Measurements from ENCODE around the gene ARHGAP6. TPM values are rescaled to one million over a fixed set of nuclear protein-coding genes. Genes with fewer than 3 reads are reported as not detected.
"Not testable (repeated sequence)": the region's sequence is repeated elsewhere in the genome, so short reads cannot be mapped to it uniquely, and the experiment has no call there.

ARHGAP6 gene
- polyA plus RNA-seq, 1 experiment = 1.3 TPM

GRCh38 chrX:11129534-11130105, 536.1 kb downstream of the ARHGAP6 start:
- POLR2A ChIA-PET = no interaction called here
- CTCF ChIA-PET = interaction anchor here (0.5 to 4.2 kb wide), 2 partner anchors 493 to 940 kb away, joined by 3 to 13 read pairs; no protein-coding TSS in a partner anchor
- DNase-seq (ENCODE audit: low read depth) = no peak
- no peak for TF ChIP-seq CTCF (IDR thresholded peaks at IDR 0.05; ENCODE audit: insufficient read depth, low read depth, low read length)
- Histone ChIP-seq H3K4me3 (ENCODE audit: low read depth, low read length) (no peak overlapping the region), H3K36me3 (ENCODE audit: control insufficient read depth, insufficient read depth, low read length) (no peaks in the 10 kb centered on the region), H3K27me3 (ENCODE audit: control insufficient read depth, insufficient read depth, low read length) (no peaks in the 10 kb centered on the region)

GRCh38 chrX:11125060-11125459, 540.7 kb downstream of the ARHGAP6 start:
- no peak for TF ChIP-seq CTCF (IDR thresholded peaks at IDR 0.05; ENCODE audit: insufficient read depth, low read depth, low read length)
- Histone ChIP-seq H3K36me3 (ENCODE audit: control insufficient read depth, insufficient read depth, low read length) (no peaks in the 10 kb centered on the region), H3K27me3 (ENCODE audit: control insufficient read depth, insufficient read depth, low read length) (no peaks in the 10 kb centered on the region), H3K4me3 (ENCODE audit: low read depth, low read length) (no peak overlapping the region)
- ChIA-PET POLR2A (no interaction called here), CTCF (no interaction called here)
- no peak for DNase-seq (ENCODE audit: low read depth)

DNA sequence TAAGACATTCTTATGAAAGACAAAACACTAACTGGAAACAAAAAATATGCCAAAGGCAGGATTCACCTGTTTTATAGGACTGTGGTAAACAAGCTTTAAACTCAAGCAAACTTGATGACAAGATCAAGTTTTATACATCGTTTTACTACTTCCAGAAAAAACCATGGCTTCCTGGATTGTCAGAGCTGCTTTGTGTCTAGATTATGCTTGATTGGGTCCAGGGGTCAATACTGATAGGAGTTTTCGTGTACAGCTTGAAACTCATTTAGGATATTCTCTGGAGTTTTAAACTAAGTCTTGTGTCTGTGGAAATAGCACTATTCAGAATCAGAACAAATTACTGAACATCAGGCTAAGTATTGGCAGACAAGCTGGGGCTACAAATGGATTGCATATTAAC, 541.6 kb downstream of the ARHGAP6 start:
- H3K27me3 ChIP-seq (ENCODE audit: control insufficient read depth, insufficient read depth, low read length) = no peaks in the 10 kb centered on the region
- peaks cover 1% of the 10 kb centered on the region; the same call in 1 of the 2 replicates for H3K36me3 ChIP-seq (ENCODE audit: control insufficient read depth, insufficient read depth, low read length)
- ChIA-PET POLR2A (no interaction called here), CTCF (no interaction called here)
- TF ChIP-seq CTCF (IDR thresholded peaks at IDR 0.05; ENCODE audit: insufficient read depth, low read depth, low read length) = no peak
- DNase-seq (ENCODE audit: low read depth) = no peak
- H3K4me3 ChIP-seq (ENCODE audit: low read depth, low read length) = no peak overlapping the region

DNA sequence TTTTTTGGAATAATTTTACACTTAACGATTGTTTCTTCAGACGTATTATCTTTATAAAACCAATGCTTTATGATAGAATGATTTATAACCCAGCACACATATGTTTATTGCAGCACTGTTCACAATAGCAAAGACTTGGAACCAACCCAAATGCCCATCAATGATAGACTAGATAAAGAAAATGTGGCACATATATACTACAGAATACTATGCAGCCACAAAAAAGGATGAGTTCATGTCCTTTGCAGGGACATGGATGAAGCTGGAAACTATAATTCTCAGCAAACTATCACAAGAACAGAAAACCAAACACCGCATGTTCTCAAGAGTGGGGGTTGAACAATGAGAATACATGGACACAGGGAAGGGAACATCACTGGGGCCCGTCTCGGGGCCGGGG, 542.6 kb downstream of the ARHGAP6 start:
- DNase-seq (ENCODE audit: low read depth); CTCF ChIA-PET; H3K4me3 ChIP-seq (ENCODE audit: low read depth, low read length); H3K27me3 ChIP-seq (ENCODE audit: control insufficient read depth, insufficient read depth, low read length); POLR2A ChIA-PET; H3K36me3 ChIP-seq (ENCODE audit: control insufficient read depth, insufficient read depth, low read length): not testable (repeated sequence)

DNA sequence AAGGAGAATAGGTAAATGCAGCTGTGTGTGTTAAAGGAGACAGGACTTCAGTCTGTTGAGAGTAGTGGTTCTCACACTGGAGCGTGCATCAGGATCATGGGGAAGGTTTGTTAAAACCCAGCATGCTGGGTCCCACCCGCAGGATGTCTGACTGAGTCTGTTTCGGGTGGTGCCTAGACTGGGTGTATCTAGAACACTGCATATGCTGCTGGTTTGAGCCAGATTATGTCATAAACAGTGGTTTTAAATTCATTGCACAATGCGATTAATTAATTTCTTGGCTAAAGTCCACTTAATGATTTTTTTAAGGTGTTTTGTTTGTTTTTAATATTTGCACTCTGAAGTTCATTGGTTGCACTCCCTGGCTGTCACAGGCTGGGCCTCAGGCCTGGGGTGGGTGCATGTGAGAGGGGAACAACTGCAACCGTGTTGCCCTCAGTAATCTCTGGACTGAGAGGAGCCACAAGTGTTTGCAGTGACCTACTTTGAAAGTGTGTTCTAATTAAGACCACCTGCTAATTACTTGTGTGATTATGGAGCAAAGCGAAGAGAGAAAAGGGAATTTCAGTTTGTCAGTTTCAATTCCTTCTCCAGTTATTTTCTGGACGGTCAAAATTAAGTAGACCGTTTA, 546.3 kb downstream of the ARHGAP6 start:
- H3K27me3 ChIP-seq (ENCODE audit: control insufficient read depth, insufficient read depth, low read length) = no peaks in the 10 kb centered on the region
- H3K4me3 ChIP-seq (ENCODE audit: low read depth, low read length) = no peak overlapping the region
- CTCF ChIA-PET = no interaction called here
- H3K36me3 ChIP-seq (ENCODE audit: control insufficient read depth, insufficient read depth, low read length) = peaks cover 9% of the 10 kb centered on the region
- POLR2A ChIA-PET = no interaction called here
- no peak for TF ChIP-seq CTCF (IDR thresholded peaks at IDR 0.05; ENCODE audit: insufficient read depth, low read depth, low read length)
- DNase-seq (ENCODE audit: low read depth) = no peak

DNA sequence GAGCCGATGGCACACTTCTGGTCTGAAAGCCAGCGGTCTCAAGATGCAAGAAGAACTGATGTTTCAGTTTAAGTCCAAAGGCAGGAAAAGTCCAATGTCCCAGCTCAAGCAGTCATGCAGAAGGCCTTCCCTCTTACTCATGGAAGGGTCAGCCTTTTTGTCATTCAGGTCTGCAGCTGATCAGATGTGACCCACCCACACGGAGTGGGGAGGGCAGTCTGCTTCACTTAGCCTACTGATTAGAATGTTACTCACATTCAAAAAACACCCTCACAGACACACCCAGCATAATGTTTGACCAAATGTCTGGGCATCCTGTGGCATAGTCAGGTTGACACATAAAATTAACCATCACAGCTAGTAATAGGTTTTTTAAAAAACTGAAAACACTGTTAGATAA, 548.0 kb downstream of the ARHGAP6 start:
- no peak for TF ChIP-seq CTCF (IDR thresholded peaks at IDR 0.05; ENCODE audit: insufficient read depth, low read depth, low read length)
- ChIA-PET POLR2A (no interaction called here), CTCF (no interaction called here)
- H3K27me3 ChIP-seq (ENCODE audit: control insufficient read depth, insufficient read depth, low read length) = no peaks in the 10 kb centered on the region
- no peak overlapping the region for H3K4me3 ChIP-seq (ENCODE audit: low read depth, low read length)
- no peak for DNase-seq (ENCODE audit: low read depth)
- H3K36me3 ChIP-seq (ENCODE audit: control insufficient read depth, insufficient read depth, low read length) = peaks cover 9% of the 10 kb centered on the region

Data from BJ (cell line).